ENCODE measurements around the gene KDM2B.

KDM2B gene

GRCh38 chr12:121535150-121536053 lies 45.4 kb downstream of the KDM2B start:
- POLR2A ChIA-PET, result interaction anchor here (1.2 kb wide), 1 partner anchor 41 kb away, joined by 3 read pairs; no protein-coding TSS in a partner anchor
- no peak for DNase-seq (ENCODE audit: low read depth, low spot score)
- CTCF ChIA-PET, result interaction anchor here (0.8 kb wide), 1 partner anchor 154 kb away, joined by 3 read pairs; no protein-coding TSS in a partner anchor
- TF ChIP-seq CTCF (IDR thresholded peaks at IDR 0.05; ENCODE audit: insufficient read depth, low read length, missing control alignments), result no peak
- H3K4me3 ChIP-seq (ENCODE audit: low read depth, low read length), result peak overlapping the region; percentile 51

GRCh38 chr12:121534495-121535148 lies 46.2 kb downstream of the KDM2B start:
- ChIA-PET CTCF (no interaction called here), POLR2A (no interaction called here)
- H3K4me3 ChIP-seq (ENCODE audit: low read depth, low read length), result no peak overlapping the region
- no peak for TF ChIP-seq CTCF (IDR thresholded peaks at IDR 0.05; ENCODE audit: insufficient read depth, low read length, missing control alignments)
- no peak for DNase-seq (ENCODE audit: low read depth, low spot score)

GRCh38 chr12:121533394-121534090 lies 47.3 kb downstream of the KDM2B start:
- TF ChIP-seq CTCF (IDR thresholded peaks at IDR 0.05; ENCODE audit: insufficient read depth, low read length, missing control alignments), result no peak
- CTCF ChIA-PET, result interaction anchor here (0.6 to 2.4 kb wide), 5 partner anchors 9 to 91 kb away, joined by 3 to 13 read pairs (median 3); no protein-coding TSS in a partner anchor
- POLR2A ChIA-PET, result no interaction called here
- no peak for DNase-seq (ENCODE audit: low read depth, low spot score)
- no peak overlapping the region for H3K4me3 ChIP-seq (ENCODE audit: low read depth, low read length)

- no peak for TF ChIP-seq CTCF (IDR thresholded peaks at IDR 0.05; ENCODE audit: insufficient read depth, low read length, missing control alignments)
- ChIA-PET CTCF (interaction anchor here (1.0 to 2.4 kb wide), 4 partner anchors 20 to 92 kb away, joined by 3 to 13 read pairs (median 4); no protein-coding TSS in a partner anchor), POLR2A (no interaction called here)
- H3K4me3 ChIP-seq (ENCODE audit: low read depth, low read length), result no peak overlapping the region
- DNase-seq (ENCODE audit: low read depth, low spot score), result no peak
Observed at GRCh38 chr12:121532503-121533393, 48.1 kb downstream of the KDM2B start.

- no peak for TF ChIP-seq CTCF (IDR thresholded peaks at IDR 0.05; ENCODE audit: insufficient read depth, low read length, missing control alignments)
- POLR2A ChIA-PET, result no interaction called here
- no peak overlapping the region for H3K4me3 ChIP-seq (ENCODE audit: low read depth, low read length)
- CTCF ChIA-PET, result interaction anchor here (1.2 to 2.4 kb wide), 3 partner anchors 22 to 140 kb away, joined by 3 to 13 read pairs (median 3); no protein-coding TSS in a partner anchor
- no peak for DNase-seq (ENCODE audit: low read depth, low spot score)
Observed at GRCh38 chr12:121531356-121531750, 49.5 kb downstream of the KDM2B start.
